HepG2 (cell line): ENCODE measurements around the gene FIGNL1. TPM values are rescaled to one million over a fixed set of nuclear protein-coding genes. Genes with fewer than 3 reads are reported as not detected.

Experiments used
- ATAC-seq: fragments of 200-7000 bp; cut with Tn5 transposase; 3 replicates; pipeline ENCODE4 v1.9.1; 2020; ENCODE audit warnings: mild to moderate bottlenecking, moderate library complexity
- BruUV-seq: library from RNA; stranded (reverse); fragments of 400-500 nt; replicated peaks from 2 replicates; lab custom pipeline; 2021; lab: Mats Ljungman, UMichigan
- CTCF ChIA-PET: fragments of 300-600 bp; formaldehyde crosslinking; extraction: SDS; loops from one replicate; lab custom pipeline; 2021; ENCODE audit warnings: low total read pairs, inconsistent platforms, low intra/inter-chr PET ratio; lab: Yijun Ruan, JAX
- POLR2A ChIA-PET: fragments of 350-600 bp; sonication (Branson Sonifier 250); formaldehyde crosslinking; loops from one replicate; lab custom pipeline; 2020; ENCODE audit warnings: antibody characterized with exemption, inconsistent platforms; lab: Yijun Ruan, JAX
- DNase-seq: peaks from one replicate; pipeline ENCODE4 v3.0.0-alpha.2; 2015; ENCODE audit warnings: low spot score
- FAIRE-seq: peaks from 3 replicates; lab custom pipeline; 2011; peaks lifted over from hg19 to GRCh38; lab: Jason Lieb, UNC
- H2AFZ ChIP-seq: one replicate; pipeline ENCODE4 v1.6.1; 2011; ENCODE audit warnings: low read length, inconsistent platforms
- H3K27ac ChIP-seq: fragments of 300-600 bp; 3 replicates; pipeline ENCODE4 v1.8.0; 2011; ENCODE audit warnings: mixed run types, mild to moderate bottlenecking, mixed read lengths, low read length, inconsistent platforms; ENCODE audit not compliant: insufficient read depth; ENCODE audit errors: extremely low read length
- H3K27me3 ChIP-seq, 2 experiments: fragments of 200-600 bp in 1 of 2; 2 replicates in 1 of 2; 3 replicates in 1 of 2; pipeline versions ENCODE4 v1.6.0 to v1.8.0; 2011; ENCODE audit warnings: low read length in 2 of 2, mild to moderate bottlenecking in 2 of 2, moderate library complexity in 2 of 2, inconsistent platforms in 1 of 2; ENCODE audit not compliant: insufficient read depth in 2 of 2, control insufficient read depth in 1 of 2
- H3K36me3 ChIP-seq, 2 experiments: fragments of 200-600 bp in 1 of 2; replicated peaks in 1 of 2; 2 replicates in 1 of 2; 3 replicates in 1 of 2; pipeline versions ENCODE4 v1.5.1 to v1.8.0; 2011; ENCODE audit warnings: low read length in 2 of 2, inconsistent platforms in 1 of 2; ENCODE audit not compliant: insufficient read depth in 2 of 2, control insufficient read depth in 1 of 2
- H3K4me1 ChIP-seq: 2 replicates; pipeline ENCODE4 v1.5.1; 2012; ENCODE audit warnings: low read length, inconsistent platforms; ENCODE audit not compliant: insufficient read depth
- H3K4me2 ChIP-seq: 2 replicates; pipeline ENCODE4 v1.6.0; 2011; ENCODE audit warnings: low read depth, low read length, inconsistent platforms
- H3K4me3 ChIP-seq, 3 experiments: fragments of 200-600 bp in 1 of 3; sonication (generic), shearing (Covaris generic) in 1 of 3; replicated peaks in 1 of 3; 2 replicates each; pipeline ENCODE4 v1.5.1; 2011 to 2016; ENCODE audit warnings: low read length in 3 of 3, inconsistent platforms in 2 of 3, low read depth in 2 of 3, mild to moderate bottlenecking in 2 of 3, control low read depth in 1 of 3, mixed read lengths in 1 of 3; ENCODE audit not compliant: insufficient read depth in 1 of 3
- H3K79me2 ChIP-seq: one replicate; pipeline ENCODE4 v1.6.1; 2011; ENCODE audit warnings: low read length, inconsistent platforms; ENCODE audit not compliant: insufficient read depth
- H3K9ac ChIP-seq: 2 replicates; pipeline ENCODE4 v1.6.0; 2011; ENCODE audit warnings: mild to moderate bottlenecking, low read depth, low read length, inconsistent platforms; ENCODE audit not compliant: insufficient read depth
- H3K9me3 ChIP-seq: 2 replicates; pipeline ENCODE4 v1.5.1; 2012; ENCODE audit warnings: mild to moderate bottlenecking, low read length
- H4K20me1 ChIP-seq: 2 replicates; pipeline ENCODE4 v1.6.0; 2011; ENCODE audit warnings: inconsistent platforms, mild to moderate bottlenecking, low read length, moderate library complexity; ENCODE audit not compliant: insufficient read depth
- HNRNPK ChIP-seq: fragments of 200-400 bp; formaldehyde crosslinking; IDR thresholded peaks from 2 replicates; pipeline ENCODE4 v1.6.1; 2018; ENCODE audit warnings: low read length, low read depth, moderate library complexity, mild to moderate bottlenecking; ENCODE audit not compliant: poor library complexity, severe bottlenecking
- IRX3 ChIP-seq: sonication (generic); formaldehyde crosslinking; IDR thresholded peaks from 2 replicates; pipeline ENCODE4 v1.8.1; 2023; ENCODE audit warnings: mild to moderate bottlenecking, low read depth, missing genetic modification reagents, borderline replicate concordance
- KDM2A ChIP-seq: sonication (generic); formaldehyde crosslinking; IDR thresholded peaks from 2 replicates; pipeline ENCODE4 v1.4.0; 2020; ENCODE audit warnings: low read depth, missing genetic modification reagents, borderline replicate concordance
- MED8 ChIP-seq: sonication (generic); formaldehyde crosslinking; IDR thresholded peaks from 2 replicates; pipeline ENCODE4 v1.8.1; 2023; ENCODE audit warnings: mild to moderate bottlenecking, missing genetic modification reagents; ENCODE audit not compliant: insufficient replicate concordance
- NR1H2 ChIP-seq: sonication (generic); formaldehyde crosslinking; IDR thresholded peaks from 2 replicates; pipeline ENCODE4 v1.8.1; 2022; ENCODE audit warnings: low read depth, missing genetic modification reagents, borderline replicate concordance
- RFXAP ChIP-seq: sonication (generic); formaldehyde crosslinking; IDR thresholded peaks from 2 replicates; pipeline ENCODE4 v1.4.0; 2020; ENCODE audit warnings: missing genetic modification reagents, borderline replicate concordance
- SAFB2 ChIP-seq: sonication (generic); formaldehyde crosslinking; IDR thresholded peaks from 2 replicates; pipeline ENCODE4 v1.5.1; 2020; ENCODE audit warnings: missing genetic modification reagents, low read depth, mild to moderate bottlenecking, borderline replicate concordance
- ZNF468 ChIP-seq: sonication (generic); formaldehyde crosslinking; IDR thresholded peaks from 2 replicates; pipeline ENCODE4 v1.8.0; 2022; ENCODE audit warnings: mild to moderate bottlenecking, moderate library complexity, missing genetic modification reagents
- ZNF615 ChIP-seq: sonication (generic); formaldehyde crosslinking; IDR thresholded peaks from 2 replicates; pipeline ENCODE4 v1.5.0; 2020; ENCODE audit warnings: mild to moderate bottlenecking, missing genetic modification reagents, borderline replicate concordance
- WGBS: methylation state at CpG from one replicate; pipeline ENCODE4 v1.1.6; 2017; ENCODE audit warnings: low lambda C conversion rate; 5-methylcytosine and 5-hydroxymethylcytosine counted together
- in situ Hi-C: cut with HindIII; loops from 2 replicates; pipeline ENCODE4 v1.10.0; 2017; ENCODE audit warnings: low pct_unique_long_range_greater_than_20kb; ENCODE audit not compliant: extremely low pct_ligation_motif_present
- intact Hi-C: fragments of 100-400 bp; cut with micrococcal nuclease; formaldehyde crosslinking; loops from one replicate; pipeline ENCODE4 v1.10.0; 2022; ENCODE audit not compliant: unreplicated experiment
- polyA plus RNA-seq, 8 experiments: library from polyadenylated mRNA; depleted of rRNA in 3 of 8; stranded (reverse) in 7 of 8; unstranded in 1 of 8; fragments of >200 nt; fragmentation: Illumina TruSeq in 4 of 8; extraction: Trizol in 4 of 8; gene quantifications; 2 replicates each; pipeline versions ENCODE4 v1.2.1 to v1.2.3, GENCODE V29; 2011 to 2016; ENCODE audit warnings: low read depth in 4 of 8, missing spikeins in 1 of 8, mixed read lengths in 1 of 8; ENCODE audit not compliant: insufficient read depth in 1 of 8
- total RNA-seq, 5 experiments: library from RNA; depleted of rRNA; stranded (reverse); fragments of >200 nt; fragmentation: Illumina TruSeq; extraction: Trizol; gene quantifications; 2 replicates each; pipeline ENCODE4 v1.2.3, GENCODE V29; 2016; ENCODE audit warnings: low read depth in 1 of 5
- TF ChIP-seq, protein P1 (sequence below): sonication (generic); formaldehyde crosslinking; IDR thresholded peaks from 2 replicates; pipeline ENCODE4 v1.5.0; 2020; ENCODE audit warnings: missing genetic modification reagents
- TF ChIP-seq, protein P2 (sequence below): sonication (generic); formaldehyde crosslinking; IDR thresholded peaks from 2 replicates; pipeline ENCODE4 v1.5.0; 2020; ENCODE audit warnings: mild to moderate bottlenecking, missing genetic modification reagents, moderate library complexity
- TF ChIP-seq, protein P3 (sequence below): sonication (generic); formaldehyde crosslinking; IDR thresholded peaks from 2 replicates; pipeline ENCODE4 v1.4.0; 2020; ENCODE audit warnings: missing genetic modification reagents, low read depth, mild to moderate bottlenecking, borderline replicate concordance
- TF ChIP-seq, protein P4 (sequence below): sonication (generic); formaldehyde crosslinking; IDR thresholded peaks from 2 replicates; pipeline ENCODE4 v1.4.0; 2020; ENCODE audit warnings: missing genetic modification reagents
- TF ChIP-seq, protein P5 (sequence below): IDR thresholded peaks from 2 replicates; pipeline ENCODE4 v1.6.1; 2016; ENCODE audit warnings: low read depth, control low read depth

Gene FIGNL1
- total and polyA plus RNA-seq, 2 of the 13 experiments (the other 11 are each of a cell fraction or from before 2014, with no cell fraction given): 4.0 to 20.9 TPM

DNA sequence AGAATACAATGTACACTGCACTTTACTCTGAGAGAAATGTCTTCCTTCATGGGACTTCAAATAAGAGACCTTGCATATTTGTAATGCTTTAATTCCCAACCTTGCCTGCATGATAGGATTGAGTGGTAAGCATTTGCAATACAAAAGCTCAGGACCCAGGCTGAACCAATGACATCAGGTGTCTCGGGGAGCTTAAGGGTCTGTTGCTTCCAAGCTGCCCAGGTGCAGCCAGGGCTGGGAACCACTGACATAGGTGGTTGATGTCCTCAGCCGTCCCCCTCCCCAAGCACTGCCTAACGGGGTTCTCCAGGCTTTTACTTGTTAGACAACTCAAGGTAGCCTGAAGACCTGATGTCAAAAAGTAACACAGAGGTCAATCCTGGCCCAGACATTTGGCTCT, 29.1 kb downstream of the FIGNL1 start (continued):
- TF ChIP-seq MED8 (CRISPR knock-in tag) (no peak), IRX3 (no peak), ZNF615 (CRISPR knock-in tag) (no peak), KDM2A (CRISPR knock-in tag) (no peak), SAFB2 (CRISPR knock-in tag) (no peak), RFXAP (no peak)
- TF ChIP-seq, protein P1, sequence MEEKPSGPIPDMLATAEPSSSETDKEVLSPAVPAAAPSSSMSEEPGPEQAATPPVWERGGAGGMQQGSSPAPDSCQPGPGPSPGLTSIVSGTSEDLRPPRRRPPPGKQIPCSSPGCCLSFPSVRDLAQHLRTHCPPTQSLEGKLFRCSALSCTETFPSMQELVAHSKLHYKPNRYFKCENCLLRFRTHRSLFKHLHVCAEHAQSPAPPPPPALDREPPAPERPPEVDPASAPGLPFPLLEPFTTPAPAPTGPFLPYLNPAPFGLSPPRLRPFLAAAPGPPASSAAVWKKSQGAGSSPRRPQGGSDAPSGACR (CRISPR knock-in tag): no peak
- TF ChIP-seq, protein P2, sequence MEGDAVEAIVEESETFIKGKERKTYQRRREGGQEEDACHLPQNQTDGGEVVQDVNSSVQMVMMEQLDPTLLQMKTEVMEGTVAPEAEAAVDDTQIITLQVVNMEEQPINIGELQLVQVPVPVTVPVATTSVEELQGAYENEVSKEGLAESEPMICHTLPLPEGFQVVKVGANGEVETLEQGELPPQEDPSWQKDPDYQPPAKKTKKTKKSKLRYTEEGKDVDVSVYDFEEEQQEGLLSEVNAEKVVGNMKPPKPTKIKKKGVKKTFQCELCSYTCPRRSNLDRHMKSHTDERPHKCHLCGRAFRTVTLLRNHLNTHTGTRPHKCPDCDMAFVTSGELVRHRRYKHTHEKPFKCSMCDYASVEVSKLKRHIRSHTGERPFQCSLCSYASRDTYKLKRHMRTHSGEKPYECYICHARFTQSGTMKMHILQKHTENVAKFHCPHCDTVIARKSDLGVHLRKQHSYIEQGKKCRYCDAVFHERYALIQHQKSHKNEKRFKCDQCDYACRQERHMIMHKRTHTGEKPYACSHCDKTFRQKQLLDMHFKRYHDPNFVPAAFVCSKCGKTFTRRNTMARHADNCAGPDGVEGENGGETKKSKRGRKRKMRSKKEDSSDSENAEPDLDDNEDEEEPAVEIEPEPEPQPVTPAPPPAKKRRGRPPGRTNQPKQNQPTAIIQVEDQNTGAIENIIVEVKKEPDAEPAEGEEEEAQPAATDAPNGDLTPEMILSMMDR: no peak

DNA sequence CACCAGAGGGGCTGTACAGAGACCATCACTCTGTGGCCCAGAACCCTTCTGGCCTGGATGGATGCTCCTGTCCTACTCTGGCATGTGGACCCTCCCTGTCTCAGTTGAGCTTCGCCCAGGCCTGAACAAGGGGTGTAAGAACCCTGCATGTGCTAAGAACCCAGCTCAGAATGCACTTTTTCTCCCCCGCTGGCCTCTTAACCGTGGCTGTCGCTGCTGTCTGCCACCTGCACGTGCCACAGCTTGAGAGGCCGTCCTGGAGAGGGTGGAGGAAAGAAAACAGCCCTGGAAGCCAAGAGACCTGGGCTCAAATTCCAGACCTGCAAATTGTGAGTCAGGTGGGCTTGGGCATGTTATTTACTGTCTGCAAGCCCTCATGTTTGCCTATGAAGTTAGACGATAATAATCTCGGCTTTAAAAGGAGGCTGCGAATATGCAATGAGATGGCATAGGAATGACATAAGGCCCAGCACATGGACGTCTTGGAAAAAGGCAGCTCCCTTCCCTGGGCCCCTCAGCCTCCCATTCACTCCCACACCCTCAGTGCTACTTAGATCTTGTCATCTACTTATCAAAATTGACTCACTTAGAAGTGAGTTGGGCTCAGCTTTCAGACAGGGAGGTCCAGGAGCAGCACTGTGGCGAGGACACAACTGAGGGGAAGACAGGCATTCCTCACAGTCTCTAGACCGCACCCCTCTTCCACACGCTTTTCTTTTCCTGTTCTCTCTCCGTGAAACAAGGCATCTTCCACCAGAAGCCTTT, 31.4 kb downstream of the FIGNL1 start:
- CTCF ChIA-PET: interaction anchor here (1.7 to 2.3 kb wide), 2 partner anchors 213 to 276 kb away, joined by 13 to 15 read pairs; no protein-coding TSS in a partner anchor
- in situ Hi-C loops: loop anchor here (10.0 kb wide), 2 partner anchors 214 to 274 kb away; no protein-coding TSS in a partner anchor
- peak; percentile 14; the same call in 1 of the 3 replicates for ATAC-seq
- TF ChIP-seq, protein P3, sequence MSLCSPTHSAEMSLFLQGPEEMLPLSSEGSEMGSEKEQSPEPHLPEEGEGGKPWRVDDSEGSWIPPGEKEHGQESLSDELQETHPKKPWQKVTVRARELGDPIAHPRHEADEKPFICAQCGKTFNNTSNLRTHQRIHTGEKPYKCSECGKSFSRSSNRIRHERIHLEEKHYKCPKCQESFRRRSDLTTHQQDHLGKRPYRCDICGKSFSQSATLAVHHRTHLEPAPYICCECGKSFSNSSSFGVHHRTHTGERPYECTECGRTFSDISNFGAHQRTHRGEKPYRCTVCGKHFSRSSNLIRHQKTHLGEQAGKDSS (CRISPR knock-in tag): no peak
- TF ChIP-seq, protein P4, sequence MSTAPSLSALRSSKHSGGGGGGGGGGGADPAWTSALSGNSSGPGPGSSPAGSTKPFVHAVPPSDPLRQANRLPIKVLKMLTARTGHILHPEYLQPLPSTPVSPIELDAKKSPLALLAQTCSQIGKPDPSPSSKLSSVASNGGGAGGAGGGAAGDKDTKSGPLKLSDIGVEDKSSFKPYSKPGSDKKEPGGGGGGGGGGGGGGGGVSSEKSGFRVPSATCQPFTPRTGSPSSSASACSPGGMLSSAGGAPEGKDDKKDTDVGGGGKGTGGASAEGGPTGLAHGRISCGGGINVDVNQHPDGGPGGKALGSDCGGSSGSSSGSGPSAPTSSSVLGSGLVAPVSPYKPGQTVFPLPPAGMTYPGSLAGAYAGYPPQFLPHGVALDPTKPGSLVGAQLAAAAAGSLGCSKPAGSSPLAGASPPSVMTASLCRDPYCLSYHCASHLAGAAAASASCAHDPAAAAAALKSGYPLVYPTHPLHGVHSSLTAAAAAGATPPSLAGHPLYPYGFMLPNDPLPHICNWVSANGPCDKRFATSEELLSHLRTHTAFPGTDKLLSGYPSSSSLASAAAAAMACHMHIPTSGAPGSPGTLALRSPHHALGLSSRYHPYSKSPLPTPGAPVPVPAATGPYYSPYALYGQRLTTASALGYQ: no peak
- TF ChIP-seq, protein P5, sequence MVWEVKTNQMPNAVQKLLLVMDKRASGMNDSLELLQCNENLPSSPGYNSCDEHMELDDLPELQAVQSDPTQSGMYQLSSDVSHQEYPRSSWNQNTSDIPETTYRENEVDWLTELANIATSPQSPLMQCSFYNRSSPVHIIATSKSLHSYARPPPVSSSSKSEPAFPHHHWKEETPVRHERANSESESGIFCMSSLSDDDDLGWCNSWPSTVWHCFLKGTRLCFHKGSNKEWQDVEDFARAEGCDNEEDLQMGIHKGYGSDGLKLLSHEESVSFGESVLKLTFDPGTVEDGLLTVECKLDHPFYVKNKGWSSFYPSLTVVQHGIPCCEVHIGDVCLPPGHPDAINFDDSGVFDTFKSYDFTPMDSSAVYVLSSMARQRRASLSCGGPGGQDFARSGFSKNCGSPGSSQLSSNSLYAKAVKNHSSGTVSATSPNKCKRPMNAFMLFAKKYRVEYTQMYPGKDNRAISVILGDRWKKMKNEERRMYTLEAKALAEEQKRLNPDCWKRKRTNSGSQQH (CRISPR knock-in tag): no peak
- TF ChIP-seq NR1H2 (CRISPR knock-in tag) (no peak), HNRNPK (no peak), ZNF468 (CRISPR knock-in tag) (no peak)

More for the DNA sequence above, 31.4 kb downstream of the FIGNL1 start:
- no peak overlapping the region for H3K4me3 ChIP-seq
- H3K79me2 ChIP-seq: no peaks in the 10 kb centered on the region
- peaks cover 1 to 10% of the 10 kb centered on the region in 2 experiments; a peak in 3 of 5 replicates for H3K27me3 ChIP-seq
- H3K36me3 ChIP-seq: no peaks in the 10 kb centered on the region
- H4K20me1 ChIP-seq: no peaks in the 10 kb centered on the region
- H3K27ac ChIP-seq: no peak overlapping the region
- H3K9me3 ChIP-seq: no peaks in the 10 kb centered on the region
- POLR2A ChIA-PET: no interaction called here
- H2AFZ ChIP-seq: no peak overlapping the region
- no peak overlapping the region for H3K9ac ChIP-seq
- intact Hi-C loops: loop anchor here (1.0 kb wide), 2 partner anchors 213 to 276 kb away; no protein-coding TSS in a partner anchor
- DNase-seq (no peak), FAIRE-seq (no peak)
- no peak overlapping the region for H3K4me2 ChIP-seq
- 0 out of 2 replicates have a peak, but pooled peaks cover 9% of the 10 kb centered on the region for H3K4me1 ChIP-seq
- BruUV-seq: no TSS peak
- WGBS: 27% methylated on average over 13 of the region's 14 CpGs
